Stimulated activated CD8-positive, alpha-beta memory T cell treated with anti-CD3 and anti-CD28 coated beads, Interleukin-15, amount 100 ng/mL, for 24 hours (primary cell): Measurements from ENCODE around the gene ACER3.
"Not testable (repeated sequence)": the region's sequence is repeated elsewhere in the genome, so short reads cannot be mapped to it uniquely, and the experiment has no call there.

Source experiments
- DNase-seq: peaks from one replicate; pipeline ENCODE4 v3.0.0-alpha.2; 2020; ENCODE audit warnings: low read depth

Gene ACER3

DNA sequence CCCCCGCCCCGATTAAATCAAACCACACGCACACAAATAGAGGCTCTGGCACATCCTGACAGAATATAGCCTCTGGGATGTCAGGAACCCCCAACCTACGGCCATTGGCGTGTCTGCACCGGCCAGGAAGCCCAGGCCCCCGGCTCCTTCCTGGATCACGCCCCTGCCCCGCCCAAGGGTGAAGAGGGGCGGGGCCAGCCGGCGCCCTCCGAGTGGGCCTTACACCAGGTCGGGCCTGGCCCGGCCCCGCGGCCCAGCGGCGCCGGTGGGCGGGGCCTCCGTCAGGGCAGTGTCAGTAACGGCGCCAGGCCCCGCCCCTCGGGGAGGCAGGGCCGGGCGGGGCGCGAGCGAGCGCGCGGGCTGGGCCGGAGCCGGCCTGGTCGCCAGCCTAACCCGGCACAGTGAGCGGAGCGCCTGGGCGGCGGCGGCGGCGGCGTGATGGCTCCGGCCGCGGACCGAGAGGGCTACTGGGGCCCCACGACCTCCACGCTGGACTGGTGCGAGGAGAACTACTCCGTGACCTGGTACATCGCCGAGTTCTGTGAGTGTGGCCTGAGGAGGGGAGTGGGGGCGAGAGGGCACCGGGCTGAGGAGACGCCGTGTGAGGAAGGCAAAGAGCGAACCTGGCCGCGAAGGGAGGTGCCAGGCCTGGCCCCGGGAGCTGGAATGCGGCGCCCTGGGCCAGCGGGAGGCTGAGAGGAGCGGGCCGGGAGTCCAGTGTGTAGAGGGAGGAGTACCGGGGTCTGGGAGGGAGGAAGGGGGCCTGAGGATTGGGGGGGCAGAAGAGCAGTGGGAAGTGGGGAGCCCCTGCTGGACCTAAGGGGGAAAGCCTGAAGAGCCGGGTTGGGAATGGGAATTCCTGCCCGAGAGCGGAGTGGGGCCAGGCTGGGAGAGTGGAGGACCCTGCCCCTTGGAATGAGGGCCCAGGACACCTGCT is at the start of gene ACER3:
Gene ACER3, plus strand, starts transcription at position 380 of the 937 bp plus-strand sequence. Its CDS starts 59 bp downstream, at position 439.
- peak; percentile 75 for DNase-seq

DNA sequence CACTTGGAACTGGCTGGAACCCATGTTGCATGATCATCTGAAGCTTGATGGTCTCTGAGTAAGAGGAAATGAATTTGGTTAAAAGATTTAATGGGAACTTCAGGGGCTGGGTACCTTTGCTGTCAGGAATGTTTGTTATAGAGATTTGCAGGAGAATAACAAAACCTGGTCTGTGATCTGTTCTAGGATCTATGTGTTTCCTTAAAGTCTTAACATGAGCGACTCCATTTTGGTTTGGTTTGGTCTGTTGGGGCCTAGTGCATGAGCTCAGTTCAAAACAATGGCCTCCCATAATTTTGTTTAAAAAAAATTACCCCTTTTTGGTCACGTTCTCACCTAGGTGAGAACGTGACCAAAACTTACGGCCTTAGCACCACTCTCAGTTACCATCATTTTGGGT is 49.5 kb upstream of the ACER3 start:
- DNase-seq = no peak

DNA sequence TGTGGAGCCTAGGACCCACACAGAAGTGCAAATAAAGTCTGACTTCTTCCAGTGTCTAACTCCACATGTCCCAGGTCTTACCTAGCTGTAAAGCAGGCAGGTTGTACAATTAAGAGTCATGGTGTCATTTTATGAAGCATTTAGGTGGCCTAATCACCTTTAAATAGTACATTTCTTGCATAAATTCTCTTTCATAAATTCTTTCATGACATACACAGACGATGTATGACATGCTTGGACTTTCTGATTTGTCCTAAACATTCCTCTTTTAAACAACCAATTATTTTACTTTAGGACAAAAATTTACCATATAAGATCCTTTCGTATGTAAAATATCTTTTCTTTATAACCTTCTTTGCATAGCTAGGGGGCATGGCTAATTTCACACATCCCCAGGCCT is 46.3 kb upstream of the ACER3 start:
- DNase-seq = no peak

DNA sequence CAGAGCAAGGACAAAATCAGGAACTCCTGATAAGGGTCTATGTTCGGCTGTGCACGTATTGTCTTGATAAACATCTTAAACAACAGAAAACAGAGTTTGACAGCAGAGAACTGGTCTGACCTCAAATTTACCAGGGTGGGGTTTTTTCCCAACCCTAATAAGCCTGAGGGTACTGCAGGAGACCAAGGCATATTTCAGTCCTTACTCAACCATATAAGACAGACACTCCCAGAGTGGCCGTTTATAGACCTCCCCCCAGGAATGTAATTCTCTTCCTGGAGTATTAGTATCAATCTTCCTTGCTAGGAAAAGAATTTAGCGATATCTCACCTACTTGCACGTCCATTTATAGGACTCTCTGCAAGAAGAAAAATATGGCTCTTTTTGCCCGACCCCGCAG is 45.0 kb upstream of the ACER3 start:
- DNase-seq = not testable (repeated sequence)

DNA sequence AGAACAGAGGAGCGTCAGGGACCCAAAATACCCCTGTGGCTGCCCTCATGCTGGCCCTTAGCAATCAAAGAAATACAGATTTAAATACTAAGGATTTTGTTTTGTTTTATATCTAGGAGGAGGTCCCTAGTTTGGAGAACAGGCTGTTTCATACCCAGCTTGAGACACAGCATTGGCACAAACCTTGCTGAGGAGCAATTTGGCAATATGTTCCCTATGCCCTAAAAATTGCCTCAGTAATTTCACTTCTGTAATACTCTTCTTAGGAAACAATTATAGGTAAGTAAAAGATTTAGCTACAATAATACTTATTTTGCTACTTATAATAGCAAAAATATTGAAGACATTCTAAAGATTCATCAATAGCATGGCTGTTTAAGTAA is 40.5 kb upstream of the ACER3 start:
- DNase-seq = no peak

DNA sequence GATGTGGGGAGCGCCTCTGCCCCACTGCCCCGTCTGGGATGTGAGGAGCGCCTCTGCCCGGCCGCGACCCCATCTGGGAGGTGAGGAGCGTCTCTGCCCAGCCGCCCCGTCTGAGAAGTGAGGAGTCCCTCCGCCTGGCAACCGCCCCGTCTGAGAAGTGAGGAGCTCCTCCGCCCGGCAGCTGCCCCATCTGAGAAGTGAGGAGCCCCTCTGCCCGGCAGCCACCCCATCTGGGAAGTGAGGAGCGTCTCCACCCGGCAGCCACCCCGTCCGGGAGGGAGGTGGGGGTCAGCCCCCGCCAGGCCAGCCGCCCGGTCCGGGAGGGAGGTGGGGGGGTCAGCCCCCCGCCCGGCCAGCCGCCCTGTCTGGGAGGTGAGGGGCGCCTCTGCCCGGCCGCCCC is 39.3 kb upstream of the ACER3 start:
- not testable (repeated sequence) for DNase-seq

DNA sequence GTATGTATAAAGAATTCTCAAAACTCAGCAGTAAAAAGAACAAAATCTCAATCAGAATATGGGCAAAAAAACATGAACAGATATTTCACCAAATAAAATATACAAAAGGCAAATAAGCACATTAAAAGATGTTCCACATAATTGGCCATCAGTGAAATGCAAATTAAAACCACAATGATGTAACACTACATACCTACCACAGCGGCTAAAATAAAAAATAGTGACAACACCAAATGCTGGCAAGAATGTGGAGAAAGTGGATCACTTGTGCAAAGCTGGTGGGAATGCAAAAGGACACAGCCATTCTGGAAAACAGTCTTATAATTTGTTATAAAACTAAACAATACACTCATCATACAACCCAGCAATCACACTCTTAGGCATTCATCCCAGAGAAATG is 38.3 kb upstream of the ACER3 start:
- DNase-seq = no peak

DNA sequence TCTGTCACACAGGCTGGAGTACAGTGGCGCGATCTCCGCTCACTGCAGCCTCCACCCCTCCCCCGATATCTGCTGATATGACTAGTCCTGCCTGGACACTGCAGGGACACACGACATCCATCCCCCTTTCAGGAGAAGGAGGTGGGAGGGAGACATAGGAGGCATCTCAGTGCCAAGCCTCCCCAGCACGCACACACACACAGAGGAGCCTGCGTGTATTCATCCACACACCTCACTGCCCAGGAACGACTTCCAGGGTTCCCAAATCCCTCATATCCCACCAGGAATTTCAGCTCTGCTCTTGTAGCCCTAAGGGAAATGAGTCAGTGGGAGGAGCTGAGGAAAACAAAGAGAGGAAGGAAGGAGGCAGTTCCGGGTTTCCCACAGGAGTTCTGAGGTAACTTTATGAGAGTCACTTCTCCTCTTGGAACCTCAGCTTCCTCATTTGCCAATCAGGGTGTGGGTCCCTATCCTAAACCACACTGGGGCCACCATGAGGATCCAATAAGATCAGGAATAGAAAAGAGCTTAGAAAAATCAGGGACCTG is 37.2 kb upstream of the ACER3 start:
- no peak for DNase-seq

DNA sequence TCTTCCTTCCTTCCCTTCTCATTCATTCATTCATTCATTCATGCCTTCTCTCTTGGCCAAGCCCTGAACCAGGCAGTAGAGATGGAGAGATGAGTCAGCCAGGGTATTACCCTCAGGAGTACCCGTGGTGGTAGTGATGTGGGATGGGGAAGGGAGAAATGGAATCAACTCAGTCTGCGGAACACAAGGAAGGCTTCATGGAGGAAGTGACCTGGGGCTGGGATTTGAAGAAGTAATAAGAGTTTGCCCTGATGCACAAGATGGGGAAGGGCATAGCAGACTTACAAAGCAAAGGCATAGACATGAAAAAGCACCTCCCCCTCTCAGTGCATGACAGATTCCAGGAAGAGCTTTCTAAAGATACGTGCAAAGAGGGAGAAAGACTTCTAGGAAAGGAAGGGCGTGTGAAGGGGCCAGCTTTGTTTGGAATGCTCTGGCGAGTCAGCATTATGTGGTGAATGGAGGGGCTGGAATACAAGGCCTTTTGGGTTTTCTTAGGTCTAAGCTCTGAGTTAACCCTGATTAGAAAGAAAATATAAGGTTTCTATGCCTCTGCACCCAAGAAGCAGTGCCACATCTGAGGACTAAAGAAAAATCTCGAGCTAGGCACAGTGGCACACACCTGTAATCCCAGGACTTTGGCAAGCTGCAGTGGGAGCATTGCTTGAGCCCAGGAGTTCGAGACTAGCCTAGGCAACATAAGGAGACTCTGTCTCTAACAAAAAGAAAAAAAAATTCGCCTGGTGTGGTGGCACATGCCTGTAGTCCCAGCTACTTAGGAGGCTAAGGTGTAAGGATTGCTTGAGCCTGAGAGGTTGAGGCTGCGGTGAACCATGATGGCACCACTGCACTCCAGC is 36.4 kb upstream of the ACER3 start:
- no peak for DNase-seq

DNA sequence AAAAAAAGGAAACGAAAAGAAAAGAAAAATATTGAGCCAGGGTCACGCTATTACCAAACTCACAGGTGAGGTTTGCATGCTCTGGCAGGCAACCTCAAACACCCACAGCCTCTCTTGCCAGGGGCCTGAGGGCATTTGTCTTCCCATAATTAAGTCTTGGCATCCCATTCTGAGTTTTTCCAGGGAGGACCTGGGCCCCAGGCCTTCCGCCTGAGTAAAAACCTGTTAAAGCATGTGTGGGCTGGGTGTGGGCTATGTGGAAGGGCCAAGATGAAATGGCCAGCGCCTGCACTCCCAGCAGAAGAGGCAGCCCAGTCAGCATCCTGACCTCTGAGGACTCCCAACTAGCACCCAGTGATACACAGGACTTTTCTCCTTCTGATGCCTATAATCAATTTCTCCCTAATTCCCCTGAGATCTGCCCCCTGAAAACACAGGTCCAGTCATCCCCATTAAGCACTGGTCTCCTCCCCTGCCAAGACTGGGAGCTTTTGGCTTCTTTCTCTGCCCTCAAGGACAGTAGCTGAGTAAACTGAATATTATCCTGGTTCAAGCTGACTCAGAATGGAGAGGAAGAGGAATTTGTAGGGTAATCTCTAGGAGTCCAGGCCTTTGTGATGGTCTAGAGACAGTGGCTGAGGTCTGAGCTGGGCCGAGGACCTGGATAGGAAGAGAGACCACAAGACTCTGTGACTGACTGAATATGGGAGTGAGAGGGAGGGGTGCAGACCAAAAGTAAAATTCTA is 35.6 kb upstream of the ACER3 start:
- no peak for DNase-seq

DNA sequence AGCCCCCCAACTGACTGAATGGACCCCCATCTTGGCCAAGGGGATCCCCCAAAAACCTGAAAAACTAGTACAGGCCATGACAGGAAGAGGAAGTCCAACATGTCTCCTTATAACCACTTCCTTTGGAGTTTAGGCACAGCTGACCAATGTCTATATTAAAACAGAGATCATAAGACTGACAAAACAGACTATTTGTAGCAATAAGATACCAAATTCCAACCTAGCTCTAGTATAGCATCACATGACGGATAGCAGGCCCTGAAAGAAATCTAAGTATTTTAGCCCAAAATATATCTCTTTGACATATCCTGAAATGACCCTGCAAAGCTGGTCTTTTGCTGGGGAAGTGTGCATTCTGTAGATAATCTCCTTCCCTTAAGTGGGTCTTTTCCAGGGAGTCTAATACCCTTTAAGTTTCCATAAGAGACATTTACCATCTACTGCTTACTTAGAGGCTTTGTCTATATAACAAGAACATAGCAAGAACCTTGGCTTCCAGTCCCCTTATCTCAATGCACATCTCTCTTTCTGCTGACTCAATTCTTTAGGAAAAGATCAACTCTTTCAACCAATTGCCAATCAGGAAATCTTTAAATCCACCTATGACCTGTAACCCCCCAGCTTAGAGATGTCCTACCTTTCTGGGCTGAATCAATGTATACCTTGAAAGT is 34.9 kb upstream of the ACER3 start:
- no peak for DNase-seq

DNA sequence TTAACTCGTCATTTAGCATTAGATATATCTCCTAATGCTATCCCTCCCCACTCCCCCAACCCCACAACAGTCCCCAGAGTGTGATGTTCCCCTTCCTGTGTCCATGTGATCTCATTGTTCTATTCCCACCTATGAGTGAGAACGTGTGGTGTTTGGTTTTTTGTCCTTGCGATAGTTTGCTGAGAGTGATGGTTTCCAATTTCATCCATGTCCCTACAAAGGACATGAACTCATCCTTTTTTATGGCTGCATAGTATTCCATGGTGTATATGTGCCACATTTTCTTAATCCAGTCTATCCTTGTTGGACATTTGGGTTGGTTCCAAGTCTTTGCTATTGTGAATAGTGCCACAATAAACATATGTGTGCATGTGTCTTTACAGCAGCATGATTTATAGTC is 34.2 kb upstream of the ACER3 start:
- DNase-seq = not testable (repeated sequence)

DNA sequence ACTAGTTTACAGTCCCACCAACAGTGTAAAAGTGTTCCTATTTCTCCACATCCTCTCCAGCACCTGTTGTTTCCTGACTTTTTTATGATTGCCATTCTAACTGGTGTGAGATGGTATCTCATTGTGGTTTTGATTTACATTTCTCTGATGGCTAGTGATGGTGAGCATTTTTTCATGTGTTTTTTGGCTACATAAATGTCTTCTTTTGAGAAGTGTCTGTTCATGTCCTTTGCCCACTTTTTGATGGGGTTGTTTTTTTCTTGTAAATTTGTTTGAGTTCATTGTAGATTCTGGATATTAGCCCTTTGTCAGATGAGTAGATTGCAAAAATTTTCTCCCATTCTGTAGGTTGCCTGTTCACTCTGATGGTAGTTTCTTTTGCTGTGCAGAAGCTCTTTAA is 33.7 kb upstream of the ACER3 start:
- DNase-seq = not testable (repeated sequence)

DNA sequence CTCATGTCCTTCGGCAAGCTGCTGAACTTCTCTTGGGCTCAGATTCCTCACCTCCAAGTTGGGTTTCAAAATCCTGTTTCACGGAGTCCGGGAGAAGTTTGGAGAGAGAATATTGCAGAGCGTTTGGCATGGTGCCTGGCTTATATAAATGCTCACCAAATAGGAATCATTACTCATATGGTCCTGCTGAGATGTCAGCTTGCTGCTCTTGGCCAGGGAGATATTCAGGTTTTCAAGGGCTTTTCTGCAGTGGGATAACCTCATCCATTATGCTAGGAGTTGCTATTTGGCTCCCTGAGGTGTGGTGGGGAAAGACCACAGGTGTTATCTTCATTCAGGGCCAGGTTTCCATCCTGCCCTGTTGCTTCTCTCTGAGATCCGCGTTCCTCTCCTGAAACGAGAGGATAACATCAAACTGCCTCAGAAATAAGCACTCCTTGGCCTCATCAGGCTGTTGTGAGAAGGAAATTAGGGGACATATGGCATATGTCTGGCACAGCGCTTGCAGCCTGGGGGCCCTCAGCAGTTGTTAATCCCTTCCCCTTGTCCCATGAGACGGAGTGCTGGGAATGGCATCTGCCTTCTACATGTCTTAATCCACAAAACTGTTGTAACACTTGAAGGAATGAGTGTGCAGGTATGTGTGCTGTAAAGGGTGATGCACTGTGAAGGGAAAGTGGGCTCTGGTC is 29.9 kb upstream of the ACER3 start:
- DNase-seq = no peak

DNA sequence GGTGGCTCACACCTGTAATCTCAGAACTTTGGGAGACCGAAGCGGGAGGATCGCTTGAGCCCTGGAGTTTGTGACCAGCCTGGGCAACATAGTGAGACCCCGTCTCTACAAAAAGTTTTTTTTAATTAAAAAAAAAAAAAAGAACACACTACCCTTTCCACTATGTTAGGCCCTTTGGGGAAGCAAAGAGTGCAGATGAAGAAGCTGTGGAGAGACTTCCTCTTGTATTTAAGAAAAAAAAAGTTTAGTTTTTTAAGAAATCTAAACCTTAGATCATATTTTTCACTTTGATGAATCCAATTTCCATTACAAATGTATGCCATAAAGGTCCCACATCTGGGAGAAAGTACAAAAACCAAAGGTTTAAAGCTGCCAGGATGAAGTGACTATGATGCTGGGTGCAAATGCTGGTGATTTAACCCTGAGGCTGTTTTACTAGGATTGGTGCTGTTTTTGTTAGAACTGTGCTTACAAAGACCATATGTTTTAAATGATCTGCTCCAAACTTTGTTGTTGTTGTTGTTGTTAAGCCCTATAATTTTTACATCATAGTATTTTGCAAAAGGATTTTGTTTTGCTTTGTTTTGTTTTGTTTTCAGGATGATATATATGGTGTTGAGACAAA is 28.9 kb upstream of the ACER3 start:
- DNase-seq = no peak

DNA sequence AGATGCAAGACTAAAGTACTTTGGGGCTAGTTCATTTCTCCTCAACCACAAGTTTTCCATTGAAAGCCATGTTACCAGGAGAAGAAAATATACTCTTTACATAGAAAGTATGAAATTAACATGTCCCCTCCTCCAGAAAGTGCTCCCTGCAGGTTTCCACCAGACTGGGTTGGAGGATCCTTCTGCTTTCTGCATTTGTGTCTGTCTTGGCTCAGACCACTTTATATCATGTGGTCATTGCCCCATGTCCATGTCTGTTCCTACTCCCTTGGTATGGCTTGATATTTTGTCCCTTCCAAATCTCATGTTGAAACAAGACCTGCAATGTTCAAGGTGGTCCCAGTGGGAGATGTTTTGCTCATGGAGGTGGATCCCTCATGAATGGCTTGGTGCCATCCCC is 28.4 kb upstream of the ACER3 start:
- no peak for DNase-seq

DNA sequence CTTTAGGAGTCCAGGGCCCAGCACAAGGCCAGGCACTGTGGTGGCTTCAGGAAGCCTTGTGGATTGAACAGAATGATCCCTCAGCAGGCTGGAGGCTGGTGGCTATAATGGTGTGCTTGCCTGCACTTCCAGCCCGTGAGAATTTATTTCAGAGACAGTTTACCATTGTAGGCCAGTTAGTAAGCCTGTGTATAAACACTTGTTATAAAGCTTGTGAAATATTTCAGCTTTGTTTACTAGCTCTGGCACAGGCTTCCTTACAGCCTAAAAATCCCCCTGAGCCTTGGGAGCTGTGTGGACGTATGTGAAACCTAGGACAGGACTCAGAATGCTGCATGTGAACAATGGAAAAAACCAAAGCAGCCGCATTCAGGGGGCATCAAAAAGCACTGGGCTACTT is 26.6 kb upstream of the ACER3 start:
- DNase-seq = no peak

DNA sequence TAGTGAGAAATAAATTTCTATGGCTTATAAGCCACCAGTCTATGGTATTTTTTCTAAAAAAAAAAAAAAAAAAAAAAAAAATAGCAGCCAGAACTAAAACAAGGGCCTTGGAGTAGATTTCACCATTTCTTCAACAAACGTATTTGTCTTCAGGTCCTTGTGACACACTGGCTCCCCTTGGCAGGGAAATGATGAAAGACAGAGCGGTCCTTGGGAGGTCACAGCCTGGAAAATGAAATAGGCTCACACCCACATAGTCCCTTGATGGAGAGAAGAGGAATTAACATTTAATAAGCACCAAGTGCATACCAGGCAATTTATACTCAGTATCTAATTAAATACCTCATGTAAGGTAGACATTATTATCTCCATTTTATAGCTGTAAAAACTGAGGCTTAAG is 25.7 kb upstream of the ACER3 start:
- no peak for DNase-seq

DNA sequence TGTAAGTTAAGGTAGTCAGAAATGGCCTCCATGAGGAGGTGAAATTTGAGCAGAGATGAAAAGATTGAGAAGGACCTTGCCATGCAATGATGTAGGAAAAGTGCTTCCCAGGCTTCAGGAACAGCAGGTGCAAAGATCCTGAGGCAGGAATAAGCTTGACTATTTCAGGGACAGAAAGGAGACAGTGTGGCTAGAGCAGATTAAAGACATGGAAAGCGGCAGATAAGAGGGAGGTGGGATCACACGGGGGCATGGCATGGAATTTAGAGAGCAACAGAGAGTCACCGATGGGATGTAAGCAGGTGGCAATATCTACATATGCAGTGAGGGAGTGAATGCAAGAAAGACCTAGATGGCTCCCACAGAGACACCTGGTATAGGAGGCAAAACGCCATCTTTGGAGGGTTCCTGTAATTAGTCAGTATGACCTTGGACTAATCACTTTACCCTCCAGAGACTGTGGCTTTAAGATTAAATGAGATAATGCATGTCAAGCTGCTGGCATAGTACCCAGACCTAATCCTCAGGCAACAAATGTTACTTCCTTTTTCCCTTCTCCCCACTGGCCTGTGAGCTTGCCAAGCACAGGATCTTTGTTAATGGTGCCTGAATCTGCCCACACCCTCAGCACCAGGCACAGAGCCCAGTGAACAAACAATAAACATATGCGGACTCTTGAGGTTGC is 24.6 kb upstream of the ACER3 start:
- no peak for DNase-seq
